ENCODE data around the gene ZFYVE26. TPM values are rescaled to one million over a fixed set of nuclear protein-coding genes. Genes with fewer than 3 reads are reported as not detected.
"Not testable (repeated sequence)": the region's sequence is repeated elsewhere in the genome, so short reads cannot be mapped to it uniquely, and the experiment has no call there.

ZFYVE26 gene
- total RNA-seq, 1 donor = 24.3 TPM

DNA sequence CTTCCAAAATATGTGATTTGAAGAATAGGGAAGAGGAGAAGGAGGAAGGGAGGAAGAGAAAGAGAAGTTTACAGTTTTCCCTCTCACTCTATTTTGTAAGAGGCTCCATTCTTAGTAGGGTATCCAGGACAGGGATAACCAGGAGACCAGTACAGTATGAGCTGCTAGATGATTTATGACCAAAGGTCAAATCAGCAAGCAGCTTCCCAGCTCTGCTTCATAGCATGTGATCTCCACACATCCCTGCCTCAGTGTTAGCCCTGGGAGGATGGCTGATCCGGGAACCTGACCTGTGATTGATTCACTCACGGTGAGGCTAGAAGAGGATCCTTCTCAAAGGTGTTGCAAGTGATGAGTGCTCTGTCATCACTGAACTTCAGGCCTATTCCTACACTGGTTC lies 98.1 kb downstream of the ZFYVE26 start:
- no peaks in the 10 kb centered on the region for H3K4me1 ChIP-seq (ENCODE audit: insufficient read depth, low read length)

DNA sequence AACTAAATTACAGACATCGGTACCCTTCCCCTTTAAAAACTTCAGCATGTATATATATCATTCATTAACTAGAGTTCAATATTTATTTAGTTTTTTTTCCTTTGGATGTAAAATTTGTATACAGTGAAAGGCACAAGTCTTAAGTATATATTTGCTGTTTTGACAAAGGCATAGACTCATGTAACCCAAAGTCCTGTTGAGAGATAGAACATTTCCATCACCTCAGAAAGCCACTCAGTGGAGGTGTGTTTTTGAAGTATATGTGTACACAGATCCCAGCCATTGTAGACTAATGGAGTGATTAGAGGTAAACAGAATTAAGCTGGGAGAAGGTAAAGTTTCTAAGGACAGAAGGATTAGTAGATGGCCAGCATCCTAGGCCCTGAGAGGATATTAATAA lies 99.3 kb downstream of the ZFYVE26 start:
- Histone ChIP-seq H3K9me3 (ENCODE audit: low read depth, low read length) (no peaks in the 10 kb centered on the region), H3K4me3 (ENCODE audit: low read length) (no peak overlapping the region), H3K4me1 (ENCODE audit: insufficient read depth, low read length) (no peaks in the 10 kb centered on the region), H3K27me3 (ENCODE audit: insufficient read depth, low read length) (no peaks in the 10 kb centered on the region)

More for the DNA sequence above, 98.1 kb downstream of the ZFYVE26 start:
- peaks cover 9% of the 10 kb centered on the region for H3K27me3 ChIP-seq (ENCODE audit: insufficient read depth, low read length)
- no peak overlapping the region for H3K4me3 ChIP-seq (ENCODE audit: low read length)
- no peaks in the 10 kb centered on the region for H3K9me3 ChIP-seq (ENCODE audit: low read depth, low read length)

DNA sequence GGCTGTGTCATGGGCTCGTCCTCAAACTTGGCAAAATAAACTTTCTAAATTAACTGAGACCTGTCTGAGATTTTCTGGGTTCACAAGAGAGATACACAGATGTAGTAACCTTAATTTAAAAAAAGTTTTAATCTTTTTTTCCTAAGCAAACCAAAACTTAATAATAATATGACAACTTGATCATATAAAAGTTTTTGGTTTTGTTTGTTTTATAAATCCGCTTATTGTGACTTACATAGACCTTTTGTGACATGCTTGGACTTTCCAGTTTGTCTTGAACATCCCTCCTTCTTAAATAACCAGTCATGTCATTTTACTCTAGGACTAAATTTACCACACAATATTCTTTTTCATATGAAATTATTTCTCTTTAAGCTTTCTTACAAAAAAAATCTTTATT lies 106.2 kb downstream of the ZFYVE26 start:
- Histone ChIP-seq H3K27me3 (ENCODE audit: insufficient read depth, low read length) (no peaks in the 10 kb centered on the region), H3K4me1 (ENCODE audit: insufficient read depth, low read length) (no peaks in the 10 kb centered on the region), H3K9me3 (ENCODE audit: low read depth, low read length) (peaks cover 6% of the 10 kb centered on the region), H3K4me3 (ENCODE audit: low read length) (no peak overlapping the region)

DNA sequence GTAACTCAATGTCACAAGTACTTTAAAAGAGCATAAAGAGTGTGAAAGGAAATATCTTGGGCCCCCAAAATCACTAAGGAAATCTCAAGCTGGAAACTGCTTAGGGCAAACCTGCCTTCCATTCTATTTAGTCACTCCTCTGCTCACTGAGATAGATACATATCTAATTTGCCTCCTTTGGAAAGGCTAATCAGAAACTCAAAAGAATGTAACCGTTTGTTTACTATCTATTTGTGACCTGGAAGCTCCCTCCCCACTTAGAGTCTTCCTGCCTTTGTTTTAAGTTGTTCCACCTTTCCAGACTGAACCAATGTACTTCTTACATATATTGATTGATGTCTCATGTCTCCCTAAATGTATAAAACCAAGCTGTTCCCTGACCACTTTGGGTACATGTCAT lies 106.6 kb downstream of the ZFYVE26 start:
- not testable (repeated sequence) for H3K9me3 ChIP-seq (ENCODE audit: low read depth, low read length)

DNA sequence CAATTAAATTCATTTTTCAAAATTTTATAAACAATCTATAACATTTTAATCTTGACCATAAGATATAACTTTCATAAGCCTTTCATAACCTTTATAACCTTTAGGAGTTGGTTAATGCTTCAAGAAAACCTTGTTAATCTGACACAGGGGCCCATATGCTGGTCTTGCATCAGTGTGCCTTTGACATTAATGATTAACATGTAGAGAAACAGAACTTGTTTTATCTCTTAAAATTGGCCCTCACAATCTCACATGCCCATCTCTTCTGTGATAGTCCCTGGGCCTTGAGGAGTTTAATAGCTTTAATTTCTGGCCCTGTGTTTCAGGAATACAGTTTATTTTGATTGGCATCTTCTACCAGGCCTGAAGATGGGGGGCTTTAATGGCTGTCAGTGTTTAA lies 107.0 kb downstream of the ZFYVE26 start:
- not testable (repeated sequence) for H3K4me1 ChIP-seq (ENCODE audit: insufficient read depth, low read length); H3K27me3 ChIP-seq (ENCODE audit: insufficient read depth, low read length); H3K4me3 ChIP-seq (ENCODE audit: low read length); H3K9me3 ChIP-seq (ENCODE audit: low read depth, low read length)

More for the DNA sequence above, 106.6 kb downstream of the ZFYVE26 start:
- H3K4me1 ChIP-seq (ENCODE audit: insufficient read depth, low read length); H3K27me3 ChIP-seq (ENCODE audit: insufficient read depth, low read length); H3K4me3 ChIP-seq (ENCODE audit: low read length): not testable (repeated sequence)

DNA sequence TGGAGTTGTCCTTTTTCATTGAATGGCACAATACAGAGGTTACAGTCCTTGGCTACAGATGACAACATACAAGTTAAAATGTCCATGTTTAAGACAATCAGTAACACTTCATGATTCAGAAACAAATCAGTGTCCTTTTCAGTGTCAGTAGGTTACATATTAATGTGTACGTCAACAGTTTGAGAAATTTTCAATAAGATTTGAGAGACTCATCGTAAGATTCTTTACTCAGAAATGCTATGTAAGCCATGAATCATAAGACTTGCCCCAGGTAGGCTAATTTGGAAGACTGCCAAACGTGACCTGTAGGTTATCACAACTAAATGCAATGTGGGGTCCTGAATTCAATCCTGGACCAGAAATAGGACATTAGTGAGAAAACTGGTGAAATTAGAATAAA lies 111.2 kb downstream of the ZFYVE26 start:
- H3K4me1 ChIP-seq (ENCODE audit: insufficient read depth, low read length) = peaks cover 20% of the 10 kb centered on the region
- no peaks in the 10 kb centered on the region for H3K27me3 ChIP-seq (ENCODE audit: insufficient read depth, low read length)
- H3K4me3 ChIP-seq (ENCODE audit: low read length) = no peak overlapping the region
- peaks cover 6% of the 10 kb centered on the region for H3K9me3 ChIP-seq (ENCODE audit: low read depth, low read length)

DNA sequence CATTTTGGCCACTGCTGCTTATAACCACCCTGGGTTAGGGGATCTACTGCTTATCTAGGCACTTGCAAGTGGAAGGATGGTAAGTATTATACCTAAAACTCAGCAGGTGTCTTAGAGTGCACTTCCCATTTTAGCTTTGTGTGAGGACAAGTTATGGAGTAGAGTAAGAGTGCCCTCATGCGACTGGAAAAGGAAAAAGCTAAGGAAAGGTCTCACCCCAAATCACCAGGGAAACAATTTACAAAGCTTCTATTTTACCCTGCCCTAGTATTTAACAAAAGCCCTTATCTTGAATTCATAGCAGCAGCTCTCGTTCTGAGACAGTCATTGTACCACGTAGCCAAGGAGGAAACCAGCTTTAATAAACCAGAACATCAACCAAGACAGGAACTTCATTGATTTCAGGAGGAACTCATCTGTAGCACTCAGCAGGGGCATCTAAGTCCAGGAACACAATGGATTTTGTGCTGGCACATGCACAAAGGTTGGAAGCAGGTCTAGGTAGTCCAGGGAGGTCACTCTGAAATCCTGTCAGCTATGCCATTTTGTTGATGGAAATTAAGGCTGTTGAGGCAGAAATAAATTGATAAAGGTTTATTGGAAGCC lies 111.8 kb downstream of the ZFYVE26 start:
- Histone ChIP-seq H3K4me1 (ENCODE audit: insufficient read depth, low read length) (peaks cover 20% of the 10 kb centered on the region), H3K4me3 (ENCODE audit: low read length) (no peak overlapping the region), H3K9me3 (ENCODE audit: low read depth, low read length) (peaks cover 6% of the 10 kb centered on the region), H3K27me3 (ENCODE audit: insufficient read depth, low read length) (no peaks in the 10 kb centered on the region)

DNA sequence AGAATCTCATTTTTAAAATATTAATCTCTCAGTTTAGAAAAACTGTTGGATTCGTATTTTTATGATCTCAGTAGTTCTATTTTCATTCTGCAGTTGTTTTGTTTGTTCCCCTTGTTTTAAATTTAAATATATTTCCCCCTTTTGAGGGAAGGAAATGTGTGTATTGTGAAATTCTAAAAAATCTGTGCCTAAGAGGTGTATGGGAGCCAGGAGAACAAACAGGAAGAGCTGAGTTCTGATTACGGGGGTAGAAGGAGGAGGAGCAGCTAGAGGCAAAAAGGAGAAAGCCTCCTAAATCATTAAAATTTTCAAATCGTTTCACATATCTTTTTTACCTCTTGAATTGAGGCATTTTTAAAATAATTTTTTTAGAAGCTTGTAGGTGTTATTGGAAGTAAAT lies 112.4 kb downstream of the ZFYVE26 start:
- Histone ChIP-seq H3K27me3 (ENCODE audit: insufficient read depth, low read length) (no peaks in the 10 kb centered on the region), H3K4me1 (ENCODE audit: insufficient read depth, low read length) (peaks cover 20% of the 10 kb centered on the region), H3K4me3 (ENCODE audit: low read length) (no peak overlapping the region), H3K9me3 (ENCODE audit: low read depth, low read length) (peaks cover 6% of the 10 kb centered on the region)

DNA sequence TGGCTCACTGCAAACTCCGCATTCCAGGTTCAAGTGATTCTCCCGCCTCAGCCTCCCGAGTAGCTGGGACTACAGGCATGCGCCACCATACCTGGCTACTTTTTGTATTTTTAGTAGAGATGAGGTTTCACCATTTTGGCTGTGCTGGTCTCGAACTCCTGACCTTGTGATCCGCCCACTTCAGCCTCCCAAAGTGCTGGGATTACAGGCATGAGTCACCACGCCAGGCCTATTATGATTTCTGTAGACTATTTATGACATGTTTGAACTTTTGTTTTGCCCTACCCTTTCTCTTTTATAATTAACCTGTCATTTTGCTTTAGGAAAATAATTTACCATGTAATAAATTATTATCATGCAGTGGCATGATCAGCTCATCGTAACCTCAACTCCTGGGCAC lies 114.9 kb downstream of the ZFYVE26 start, which contains the start of gene RDH12:
TSS of gene RDH12 (plus strand) at position 395 of the 400 bp plus-strand sequence. CDS start 20,757 bp downstream, outside the sequence.
- H3K27me3 ChIP-seq (ENCODE audit: insufficient read depth, low read length); H3K9me3 ChIP-seq (ENCODE audit: low read depth, low read length); H3K4me3 ChIP-seq (ENCODE audit: low read length): not testable (repeated sequence)
- H3K4me1 ChIP-seq (ENCODE audit: insufficient read depth, low read length) = peaks cover 20% of the 10 kb centered on the region

DNA sequence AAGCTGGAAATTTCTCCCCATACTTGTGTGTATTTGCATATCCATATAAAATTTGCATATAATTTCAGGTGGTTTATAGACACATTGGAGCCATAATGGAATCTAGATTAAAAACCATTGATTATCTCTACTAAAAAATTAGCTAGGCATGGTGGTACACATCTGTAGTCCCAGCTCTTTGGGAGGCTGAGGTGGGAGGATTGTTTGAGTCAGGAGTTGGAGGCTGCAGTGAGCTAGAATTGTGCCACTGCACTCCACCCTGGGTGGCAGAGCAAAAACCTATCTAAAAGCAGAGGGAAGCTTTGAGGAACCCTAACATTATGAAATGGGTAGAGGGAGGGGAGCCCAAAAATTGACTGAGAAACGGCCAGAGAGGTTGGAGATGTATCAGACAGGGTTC lies 118.2 kb downstream of the ZFYVE26 start:
- Histone ChIP-seq H3K4me1 (ENCODE audit: insufficient read depth, low read length) (peaks cover 29% of the 10 kb centered on the region), H3K27me3 (ENCODE audit: insufficient read depth, low read length) (no peaks in the 10 kb centered on the region), H3K4me3 (ENCODE audit: low read length) (no peak overlapping the region), H3K9me3 (ENCODE audit: low read depth, low read length) (no peaks in the 10 kb centered on the region)

DNA sequence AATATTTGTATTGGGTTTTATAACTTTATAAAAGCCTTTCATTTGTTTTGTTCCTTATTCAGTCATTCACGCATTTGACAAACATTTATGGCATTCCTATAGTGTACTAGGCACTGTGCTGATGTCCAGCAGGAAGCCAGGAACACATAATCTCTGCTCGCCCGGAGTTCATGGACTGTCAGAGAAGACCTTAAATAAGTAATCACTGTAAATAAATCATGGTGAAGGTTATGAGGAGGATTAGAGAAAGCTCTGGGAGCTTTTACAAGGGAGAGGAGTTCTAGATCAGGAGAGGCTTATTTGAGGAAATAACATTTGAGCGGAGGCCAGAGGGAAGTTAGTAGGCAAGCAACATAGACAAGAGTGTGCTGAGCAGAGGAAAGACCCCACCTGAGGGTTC lies 119.4 kb downstream of the ZFYVE26 start:
- Histone ChIP-seq H3K27me3 (ENCODE audit: insufficient read depth, low read length) (no peaks in the 10 kb centered on the region), H3K4me1 (ENCODE audit: insufficient read depth, low read length) (peaks cover 28% of the 10 kb centered on the region), H3K9me3 (ENCODE audit: low read depth, low read length) (no peaks in the 10 kb centered on the region), H3K4me3 (ENCODE audit: low read length) (no peak overlapping the region)

Other genes starting within 250 kb of the ZFYVE26 start
- 39.4 TPM for gene PIGH, start 216.3 kb downstream of the ZFYVE26 start, total RNA-seq
- gene ARG2, start 196.7 kb downstream of the ZFYVE26 start, total RNA-seq = 3.3 TPM
- gene VTI1B, start 142.0 kb downstream of the ZFYVE26 start, total RNA-seq = 30.0 TPM
- 43.3 TPM for gene RDH11, start 120.8 kb downstream of the ZFYVE26 start, total RNA-seq
- gene RDH12, start 114.7 kb downstream of the ZFYVE26 start, total RNA-seq = not detected
- gene RAD51B, start 3.2 kb upstream of the ZFYVE26 start, total RNA-seq = 21.4 TPM

All from mononuclear cell (primary cell).